Endothelial cell of umbilical vein (primary cell): ENCODE data around the gene M1AP. TPM values are rescaled to one million over a fixed set of nuclear protein-coding genes. Genes with fewer than 3 reads are reported as not detected.

Source experiments
- BruUV-seq: library from RNA; stranded (reverse); fragments of 400-500 nt; replicated peaks from 2 replicates; lab custom pipeline; 2021; lab: Mats Ljungman, UMichigan
- CTCF ChIA-PET: fragments of 300-600, 350-600 bp; sonication (Branson Sonifier 250); formaldehyde crosslinking; loops from one replicate; lab custom pipeline; 2021; ENCODE audit warnings: antibody characterized with exemption, inconsistent platforms; lab: Charles Lee
- POLR2A ChIA-PET: fragments of 300-600, 350-600 bp; sonication (Branson Sonifier 250); formaldehyde crosslinking; loops from one replicate; lab custom pipeline; 2021; ENCODE audit warnings: antibody characterized with exemption, inconsistent platforms; lab: Charles Lee
- DNase-seq: peaks from one replicate; pipeline ENCODE4 v3.0.0-alpha.2; 2011; ENCODE audit warnings: low read depth, low spot score
- FAIRE-seq: peaks from 2 replicates; lab custom pipeline; 2011; peaks lifted over from hg19 to GRCh38; lab: Jason Lieb, UNC
- H2AFZ ChIP-seq: 2 replicates; pipeline ENCODE4 v1.6.0; 2012; ENCODE audit warnings: low read depth, low read length, control low read depth, inconsistent platforms
- H3K27ac ChIP-seq: 2 replicates; pipeline ENCODE4 v1.5.1; 2011; ENCODE audit warnings: low read depth, mild to moderate bottlenecking, control low read depth, low read length, moderate library complexity; ENCODE audit not compliant: insufficient read depth
- H3K27me3 ChIP-seq, 2 experiments: 2 replicates each; pipeline versions ENCODE4 v1.6.0 to v1.6.1; 2011; ENCODE audit warnings: low read length in 2 of 2, mixed read lengths in 1 of 2; ENCODE audit not compliant: control insufficient read depth in 2 of 2, insufficient read depth in 2 of 2
- H3K36me3 ChIP-seq, 2 experiments: 2 replicates in 1 of 2; 3 replicates in 1 of 2; pipeline ENCODE4 v1.5.1; 2011; ENCODE audit warnings: low read length in 2 of 2, mild to moderate bottlenecking in 1 of 2, moderate library complexity in 1 of 2; ENCODE audit not compliant: control insufficient read depth in 2 of 2, insufficient read depth in 2 of 2; ENCODE audit errors: extremely low read depth in 1 of 2
- H3K4me1 ChIP-seq: 3 replicates; pipeline ENCODE4 v1.5.1; 2011; ENCODE audit warnings: mild to moderate bottlenecking, low read length; ENCODE audit not compliant: control insufficient read depth, insufficient read depth; ENCODE audit errors: extremely low read depth
- H3K4me2 ChIP-seq: 2 replicates; pipeline ENCODE4 v1.6.1; 2011; ENCODE audit warnings: low read length, control low read depth, mixed read lengths; ENCODE audit not compliant: insufficient read depth
- H3K4me3 ChIP-seq, 3 experiments: fragments of 200-600 bp in 1 of 3; sonication (generic), shearing (Covaris generic) in 1 of 3; replicated peaks in 1 of 3; 2 replicates each; pipeline ENCODE4 v1.5.1; 2011 to 2016; ENCODE audit warnings: control low read depth in 3 of 3, low read length in 3 of 3, mild to moderate bottlenecking in 2 of 3, inconsistent platforms in 1 of 3, low read depth in 1 of 3, moderate library complexity in 1 of 3; ENCODE audit not compliant: insufficient read depth in 1 of 3
- H3K79me2 ChIP-seq: 2 replicates; pipeline ENCODE4 v1.6.0; 2012; ENCODE audit warnings: low read length, inconsistent platforms; ENCODE audit not compliant: control insufficient read depth, insufficient read depth
- H3K9ac ChIP-seq: replicated peaks from 2 replicates; pipeline ENCODE3; 2011; ENCODE audit warnings: low read length, control low read depth; ENCODE audit not compliant: insufficient read depth; ENCODE audit errors: extremely low read depth
- H3K9me1 ChIP-seq: replicated peaks from 3 replicates; pipeline ENCODE4 v1.6.0; 2011; ENCODE audit warnings: mild to moderate bottlenecking, low read length; ENCODE audit not compliant: control insufficient read depth, insufficient read depth; ENCODE audit errors: extremely low read depth
- H3K9me3 ChIP-seq: replicated peaks from 2 replicates; pipeline ENCODE4 v1.5.1; 2012; ENCODE audit warnings: low read length, inconsistent platforms; ENCODE audit not compliant: control insufficient read depth, insufficient read depth
- H4K20me1 ChIP-seq: replicated peaks from 2 replicates; pipeline ENCODE3; 2011; ENCODE audit warnings: mild to moderate bottlenecking, low read length; ENCODE audit not compliant: control insufficient read depth, insufficient read depth; ENCODE audit errors: extremely low read depth
- EZH2 ChIP-seq: IDR thresholded peaks from 2 replicates; pipeline ENCODE4 v1.6.1; 2012; ENCODE audit warnings: borderline replicate concordance, low read depth, mild to moderate bottlenecking, moderate library complexity, low read length, inconsistent platforms; ENCODE audit not compliant: severe bottlenecking
- POLR2A ChIP-seq: IDR thresholded peaks from 2 replicates; pipeline ENCODE4 v1.6.1; 2012; ENCODE audit warnings: low read depth, mild to moderate bottlenecking, control low read depth, low read length
- dilution Hi-C: fragments of 300-500 bp; cut with MboI; formaldehyde crosslinking; loops from one replicate; pipeline ENCODE4 v1.15.0; 2019; ENCODE audit warnings: low sequenced_read_pairs; ENCODE audit not compliant: extremely low pct_ligation_motif_present
- intact Hi-C: fragments of 100-400 bp; cut with micrococcal nuclease; formaldehyde crosslinking; loops from one replicate; pipeline ENCODE4 v1.10.0; 2022
- polyA plus RNA-seq, 4 experiments: library from polyadenylated mRNA; depleted of rRNA in 3 of 4; stranded (reverse) in 3 of 4; unstranded in 1 of 4; fragments of >200 nt; gene quantifications; 2 replicates each; pipeline versions ENCODE4 v1.2.1 to v1.2.3, GENCODE V29; 2011 to 2012; ENCODE audit warnings: missing spikeins in 1 of 4
- total RNA-seq: library from RNA; stranded (reverse); gene quantifications from 2 replicates; pipeline ENCODE4 v1.2.3, GENCODE V29; 2021
- TF ChIP-seq, protein P1 (sequence below): IDR thresholded peaks from 2 replicates; pipeline ENCODE4 v1.6.1; 2011; ENCODE audit not compliant: insufficient read depth, insufficient read length

M1AP gene
- total and polyA plus RNA-seq, 2 donors (not counting 3 experiments of a cell fraction or from before 2014, with no cell fraction given), result 0.04 TPM; not detected in 1

- Histone ChIP-seq H2AFZ (no peak overlapping the region), H3K4me3 (no peak overlapping the region), H3K36me3 (peaks cover 0 to 10% of the 10 kb centered on the region in 2 experiments), H3K4me2 (no peak overlapping the region), H3K27ac (no peak overlapping the region), H3K9me1 (no peaks in the 10 kb centered on the region), H3K9ac (no peak overlapping the region), H3K27me3 (peaks cover 11 to 12% of the 10 kb centered on the region in 2 experiments), H3K79me2 (no peaks in the 10 kb centered on the region), H3K9me3 (no peaks in the 10 kb centered on the region), H3K4me1 (peaks cover 10% of the 10 kb centered on the region), H4K20me1 (no peaks in the 10 kb centered on the region)
- no TSS peak for BruUV-seq
- CTCF ChIA-PET, result interaction anchor here (2.9 kb wide), 1 partner anchor 11 kb away, joined by 15 read pairs; no protein-coding TSS in a partner anchor
- TF ChIP-seq, protein P1, sequence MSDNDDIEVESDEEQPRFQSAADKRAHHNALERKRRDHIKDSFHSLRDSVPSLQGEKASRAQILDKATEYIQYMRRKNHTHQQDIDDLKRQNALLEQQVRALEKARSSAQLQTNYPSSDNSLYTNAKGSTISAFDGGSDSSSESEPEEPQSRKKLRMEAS, result no peak
- no peak for TF ChIP-seq POLR2A
- intact Hi-C loops (loop anchor here (5.0 kb wide), 2 partner anchors 37 to 202 kb away; partner anchors contain the start of gene LBX2), dilution Hi-C loops (no loop called here)
- POLR2A ChIA-PET, result no interaction called here
- DNase-seq, result no peak
- FAIRE-seq, result no peak
These were observed 113.7 kb downstream of the M1AP start for GRCh38 chr2:74534411-74534810.

DNA sequence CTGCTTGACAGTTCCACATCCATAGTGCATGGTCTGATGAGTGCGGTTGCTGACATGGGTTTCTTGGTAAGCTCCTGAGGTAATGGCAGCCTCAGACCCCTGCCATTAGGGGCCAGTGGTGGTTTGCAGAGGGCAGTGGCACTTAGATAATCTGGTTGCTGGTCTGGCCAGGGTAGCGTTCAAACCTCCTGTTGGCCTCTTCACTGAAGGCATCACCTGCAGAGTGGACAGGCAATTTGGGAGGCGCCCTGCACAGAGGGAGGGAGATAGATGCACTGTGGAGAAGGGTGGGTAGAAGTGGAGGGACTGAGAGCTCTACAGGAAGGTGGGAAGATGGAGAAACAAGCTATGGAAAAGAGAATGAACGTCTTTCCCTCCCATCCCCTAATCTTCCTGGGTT is 114.7 kb downstream of the M1AP start:
- Histone ChIP-seq H3K4me2 (no peak overlapping the region), H3K9me3 (no peaks in the 10 kb centered on the region), H3K79me2 (peaks cover 9% of the 10 kb centered on the region), H2AFZ (no peak overlapping the region), H3K4me1 (peaks cover 13% of the 10 kb centered on the region), H3K9ac (no peak overlapping the region), H3K27me3 (peaks cover 6 to 7% of the 10 kb centered on the region in 2 experiments), H3K27ac (no peak overlapping the region), H3K4me3 (no peak overlapping the region), H3K36me3 (peaks cover 0 to 10% of the 10 kb centered on the region in 2 experiments), H3K9me1 (no peaks in the 10 kb centered on the region), H4K20me1 (no peaks in the 10 kb centered on the region)
- FAIRE-seq, result no peak
- BruUV-seq, result no TSS peak
- ChIA-PET POLR2A (no interaction called here), CTCF (interaction anchor here (0.8 to 5.2 kb wide), 5 partner anchors 12 to 284 kb away, joined by 3 to 82 read pairs (median 16); partner anchors contain the start of genes CCDC142 and TTC31)
- DNase-seq, result no peak
- dilution Hi-C loops (no loop called here), intact Hi-C loops (loop anchor here (2.0 to 5.0 kb wide), 3 partner anchors 36 to 283 kb away; partner anchors contain the start of gene LBX2)
- TF ChIP-seq, protein P1, result no peak
- no peak for TF ChIP-seq EZH2
